GM21786 (cell line): ENCODE results near the gene PCP4.

Experiments
- ATAC-seq: cut with Tn5 transposase; IDR thresholded peaks from one replicate; pipeline ENCODE4 v1.9.1; 2021; ENCODE audit not compliant: unreplicated experiment

Gene PCP4

GRCh38 chr21:39918558-39918957 lies 51.3 kb downstream of the PCP4 start:
- ATAC-seq: no peak

GRCh38 chr21:39923476-39923875 lies 56.2 kb downstream of the PCP4 start:
- no peak for ATAC-seq

GRCh38 chr21:39924577-39925308 lies 57.5 kb downstream of the PCP4 start:
- ATAC-seq: no peak

- no peak for ATAC-seq
Observed at GRCh38 chr21:39927304-39927886, 60.2 kb downstream of the PCP4 start.

GRCh38 chr21:39932335-39932734 lies 65.1 kb downstream of the PCP4 start:
- ATAC-seq: no peak

GRCh38 chr21:39934895-39935294 lies 67.7 kb downstream of the PCP4 start:
- ATAC-seq: no peak

GRCh38 chr21:39935716-39936115 lies 68.5 kb downstream of the PCP4 start:
- no peak for ATAC-seq

GRCh38 chr21:39938086-39938625 lies 70.9 kb downstream of the PCP4 start:
- no peak for ATAC-seq

- ATAC-seq: no peak
Observed at GRCh38 chr21:39946199-39946598, 79.0 kb downstream of the PCP4 start.

GRCh38 chr21:39947031-39947430 lies 79.8 kb downstream of the PCP4 start:
- ATAC-seq: no peak

GRCh38 chr21:39951183-39952101 lies 84.2 kb downstream of the PCP4 start:
- ATAC-seq: no peak

GRCh38 chr21:39952265-39952664 lies 85.0 kb downstream of the PCP4 start:
- ATAC-seq: no peak

- ATAC-seq: no peak
Observed at GRCh38 chr21:39954570-39954969, 87.3 kb downstream of the PCP4 start.

GRCh38 chr21:39955326-39955725 lies 88.1 kb downstream of the PCP4 start:
- ATAC-seq: no peak

GRCh38 chr21:39956586-39956985 lies 89.3 kb downstream of the PCP4 start:
- no peak for ATAC-seq

GRCh38 chr21:39958731-39959130 lies 91.5 kb downstream of the PCP4 start:
- ATAC-seq: no peak

GRCh38 chr21:39961251-39961650 lies 94.0 kb downstream of the PCP4 start:
- no peak for ATAC-seq

GRCh38 chr21:39965026-39965425 lies 97.8 kb downstream of the PCP4 start:
- no peak for ATAC-seq

GRCh38 chr21:39966786-39967185 lies 99.5 kb downstream of the PCP4 start:
- no peak for ATAC-seq

- ATAC-seq: no peak
Observed at GRCh38 chr21:39968010-39968409, 100.8 kb downstream of the PCP4 start.

- ATAC-seq: no peak
Observed at GRCh38 chr21:39969691-39970364, 102.6 kb downstream of the PCP4 start.
